SK-N-SH (cell line): ENCODE results near the gene FHDC1. TPM values are rescaled to one million over a fixed set of nuclear protein-coding genes. Genes with fewer than 3 reads are reported as not detected.

ENCODE experiments used
- CTCF ChIA-PET: fragments of 300-600, 350-600 bp; formaldehyde crosslinking; extraction: SDS; loops from one replicate; lab custom pipeline; 2021; lab: Yijun Ruan, JAX
- POLR2A ChIA-PET: fragments of 350-600 bp; sonication (Branson Sonifier 250); formaldehyde crosslinking; extraction: SDS; loops from one replicate; lab custom pipeline; 2020; ENCODE audit warnings: antibody characterized with exemption, inconsistent platforms; lab: Yijun Ruan, JAX
- DNase-seq: peaks from one replicate; pipeline ENCODE4 v3.0.0; 2012
- H2AFZ ChIP-seq: fragments of 200-600 bp; sonication (generic); 2 replicates; pipeline ENCODE4 v1.8.1; 2016; ENCODE audit warnings: antibody characterized with exemption, mild to moderate bottlenecking, low read depth
- H3F3A ChIP-seq: fragments of 200-600 bp; sonication (generic); replicated peaks from 2 replicates; pipeline ENCODE3; 2016; ENCODE audit warnings: antibody characterized with exemption, mild to moderate bottlenecking; ENCODE audit not compliant: insufficient read depth
- H3K27ac ChIP-seq, 2 experiments: fragments of 200-500 bp in 1 of 2; fragments of 200-600 bp in 1 of 2; sonication (Bioruptor generic) in 1 of 2; sonication (generic), shearing (Covaris generic) in 1 of 2; 2 replicates each; pipeline versions ENCODE4 v1.5.1 to v1.6.1; 2014 to 2016; ENCODE audit warnings: low read depth in 2 of 2, inconsistent platforms in 1 of 2, low read length in 1 of 2, mild to moderate bottlenecking in 1 of 2, mixed read lengths in 1 of 2
- H3K27me3 ChIP-seq: fragments of 200-600 bp; sonication (generic), shearing (Covaris generic); 2 replicates; pipeline ENCODE4 v1.6.1; 2016; ENCODE audit warnings: mixed run types; ENCODE audit not compliant: insufficient read depth
- H3K36me3 ChIP-seq, 2 experiments: fragments of 200-500 bp in 1 of 2; fragments of 200-600 bp in 1 of 2; sonication (Bioruptor generic) in 1 of 2; sonication (generic) in 1 of 2; replicated peaks in 1 of 2; 2 replicates each; pipeline versions ENCODE3 to v1.5.1; 2014 to 2016; ENCODE audit warnings: low read length in 1 of 2, mild to moderate bottlenecking in 1 of 2; ENCODE audit not compliant: insufficient read depth in 2 of 2, control insufficient read depth in 1 of 2
- H3K4me1 ChIP-seq, 2 experiments: fragments of 200-500 bp in 1 of 2; fragments of 200-600 bp in 1 of 2; sonication (Bioruptor generic) in 1 of 2; sonication (generic), shearing (Covaris generic) in 1 of 2; 2 replicates each; pipeline versions ENCODE4 v1.5.1 to v1.6.1; 2014 to 2016; ENCODE audit warnings: low read depth in 1 of 2, low read length in 1 of 2, mixed run types in 1 of 2; ENCODE audit not compliant: insufficient read depth in 2 of 2, control insufficient read depth in 1 of 2
- H3K4me2 ChIP-seq: fragments of 200-600 bp; sonication (generic), shearing (Covaris generic); 2 replicates; pipeline ENCODE4 v1.6.1; 2017; ENCODE audit warnings: mixed run types
- H3K4me3 ChIP-seq, 2 experiments: fragments of 200-500 bp in 1 of 2; fragments of 200-600 bp in 1 of 2; sonication (Bioruptor generic) in 1 of 2; sonication (generic), shearing (Covaris generic) in 1 of 2; 2 replicates each; pipeline versions ENCODE4 v1.5.1 to v1.8.1; 2014 to 2016; ENCODE audit warnings: low read depth in 2 of 2, inconsistent platforms in 1 of 2, low read length in 1 of 2, mild to moderate bottlenecking in 1 of 2, mixed read lengths in 1 of 2, moderate library complexity in 1 of 2
- H3K79me2 ChIP-seq: fragments of 200-600 bp; sonication (generic); 2 replicates; pipeline ENCODE4 v1.8.1; 2017; ENCODE audit warnings: mild to moderate bottlenecking; ENCODE audit not compliant: insufficient read depth
- H3K9ac ChIP-seq: fragments of 200-600 bp; sonication (generic); 2 replicates; pipeline ENCODE4 v1.6.1; 2017; ENCODE audit warnings: mixed run types
- H3K9me2 ChIP-seq: fragments of 200-600 bp; sonication (generic); 2 replicates; pipeline ENCODE4 v1.6.1; 2017; ENCODE audit warnings: mixed run types
- H3K9me3 ChIP-seq: fragments of 200-600 bp; sonication (generic); 2 replicates; pipeline ENCODE4 v1.6.1; 2017; ENCODE audit warnings: mixed run types, mild to moderate bottlenecking, moderate library complexity
- H4K20me1 ChIP-seq: fragments of 200-600 bp; sonication (generic); 2 replicates; pipeline ENCODE4 v1.6.1; 2017; ENCODE audit warnings: mild to moderate bottlenecking, mixed run types; ENCODE audit not compliant: insufficient read depth
- CHD2 ChIP-seq: fragments of 150-350 bp; IDR thresholded peaks from 2 replicates; pipeline ENCODE4 v1.6.1; 2018; ENCODE audit warnings: low read length; ENCODE audit not compliant: partially characterized antibody
- EP300 ChIP-seq, 2 experiments: IDR thresholded peaks; 2 replicates each; pipeline versions ENCODE4 v1.4.0 to v1.6.1; 2012; ENCODE audit warnings: borderline replicate concordance in 1 of 2, low read depth in 1 of 2, low read length in 1 of 2
- FOXM1 ChIP-seq: IDR thresholded peaks from 2 replicates; pipeline ENCODE4 v1.4.0; 2012; ENCODE audit warnings: low read depth, mild to moderate bottlenecking
- GABPA ChIP-seq: IDR thresholded peaks from 2 replicates; pipeline ENCODE4 v1.4.0; 2012; ENCODE audit warnings: low read depth, mild to moderate bottlenecking
- GATA2 ChIP-seq: sonication (generic); formaldehyde crosslinking; IDR thresholded peaks from 2 replicates; pipeline ENCODE4 v1.5.0; 2020; ENCODE audit warnings: mild to moderate bottlenecking, missing genetic modification reagents
- JUND ChIP-seq: IDR thresholded peaks from 2 replicates; pipeline ENCODE4 v1.4.0; 2012
- NFIC ChIP-seq: IDR thresholded peaks from 2 replicates; pipeline ENCODE4 v1.4.0; 2012; ENCODE audit warnings: borderline replicate concordance
- NRF1 ChIP-seq: IDR thresholded peaks from 2 replicates; pipeline ENCODE4 v1.6.1; 2012; ENCODE audit warnings: low read depth, mild to moderate bottlenecking, low read length
- RCOR1 ChIP-seq: fragments of 150-350 bp; IDR thresholded peaks from 2 replicates; pipeline ENCODE4 v1.6.1; 2017; ENCODE audit warnings: antibody characterized with exemption, low read length
- SIN3A ChIP-seq: IDR thresholded peaks from 2 replicates; pipeline ENCODE4 v1.6.1; 2012; ENCODE audit warnings: low read depth, mild to moderate bottlenecking, low read length, moderate library complexity, borderline replicate concordance
- TAF1 ChIP-seq: IDR thresholded peaks from 2 replicates; pipeline ENCODE4 v1.6.1; 2012; ENCODE audit warnings: low read depth, mild to moderate bottlenecking, low read length, moderate library complexity, borderline replicate concordance
- WGBS: methylation state at CpG from one replicate; pipeline ENCODE4 v1.1.6; 2017; ENCODE audit warnings: low lambda C conversion rate; 5-methylcytosine and 5-hydroxymethylcytosine counted together
- polyA plus RNA-seq, 3 experiments: library from polyadenylated mRNA; depleted of rRNA; stranded (reverse); fragments of >200 nt; gene quantifications; 2 replicates each; pipeline ENCODE4 v1.2.3, GENCODE V29; 2012
- TF ChIP-seq, protein P1 (sequence below): IDR thresholded peaks from 2 replicates; pipeline ENCODE4; 2012
- TF ChIP-seq, protein P2 (sequence below): fragments of 150-350 bp; IDR thresholded peaks from 2 replicates; pipeline ENCODE4 v1.6.1; 2017; ENCODE audit warnings: antibody characterized with exemption, low read length, low read depth, borderline replicate concordance
- TF ChIP-seq, protein P3 (sequence below): IDR thresholded peaks from 2 replicates; pipeline ENCODE4 v1.4.0; 2012; ENCODE audit warnings: low read depth, borderline replicate concordance
- TF ChIP-seq, protein P4 (sequence below): fragments of 200-600 bp; sonication (generic); IDR thresholded peaks from 2 replicates; pipeline ENCODE4 v1.6.1; 2017; ENCODE audit warnings: antibody characterized with exemption, mild to moderate bottlenecking, moderate library complexity
- TF ChIP-seq, protein P5 (sequence below): IDR thresholded peaks from 2 replicates; pipeline ENCODE4 v1.4.0; 2012; ENCODE audit warnings: low read depth, borderline replicate concordance
- TF ChIP-seq, protein P6 (sequence below): IDR thresholded peaks from 2 replicates; pipeline ENCODE4 v1.6.1; 2012; ENCODE audit warnings: mild to moderate bottlenecking, low read depth, low read length, moderate library complexity

FHDC1 gene
- polyA plus RNA-seq, 1 of the 3 experiments (the other 2 are of a cell fraction) = 0.02 TPM

DNA sequence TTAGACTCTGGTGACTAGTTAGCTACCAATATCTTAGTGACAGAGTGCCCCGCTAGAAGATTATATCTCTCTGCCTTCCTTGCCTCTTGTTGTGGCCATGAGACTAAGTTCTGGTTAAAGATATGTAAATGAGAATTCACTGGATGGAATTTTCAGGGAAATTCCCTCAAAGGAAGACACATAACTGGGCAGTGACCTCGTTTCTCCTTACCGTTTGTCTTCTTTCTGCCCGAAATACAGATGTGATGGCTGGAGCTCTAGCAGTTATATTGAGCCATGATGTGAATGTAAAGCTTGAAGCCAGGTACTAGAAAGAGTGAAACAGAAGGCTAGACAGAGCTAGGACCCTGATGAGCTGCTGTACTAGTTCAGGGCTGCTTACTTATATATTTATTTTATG is 80.5 kb downstream of the FHDC1 start (continued):
- TF ChIP-seq EP300 (IDR thresholded peaks at IDR 0.05; ENCODE audit: borderline replicate concordance in 1 of 2, low read depth in 1 of 2, low read length in 1 of 2) (no peak), FOXM1 (no peak), TAF1 (no peak), GATA2 (CRISPR knock-in tag) (no peak), JUND (no peak), GABPA (no peak), SIN3A (no peak)
- TF ChIP-seq, protein P1, sequence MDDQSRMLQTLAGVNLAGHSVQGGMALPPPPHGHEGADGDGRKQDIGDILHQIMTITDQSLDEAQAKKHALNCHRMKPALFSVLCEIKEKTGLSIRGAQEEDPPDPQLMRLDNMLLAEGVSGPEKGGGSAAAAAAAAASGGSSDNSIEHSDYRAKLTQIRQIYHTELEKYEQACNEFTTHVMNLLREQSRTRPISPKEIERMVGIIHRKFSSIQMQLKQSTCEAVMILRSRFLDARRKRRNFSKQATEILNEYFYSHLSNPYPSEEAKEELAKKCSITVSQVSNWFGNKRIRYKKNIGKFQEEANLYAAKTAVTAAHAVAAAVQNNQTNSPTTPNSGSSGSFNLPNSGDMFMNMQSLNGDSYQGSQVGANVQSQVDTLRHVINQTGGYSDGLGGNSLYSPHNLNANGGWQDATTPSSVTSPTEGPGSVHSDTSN = no peak
- TF ChIP-seq, protein P2, sequence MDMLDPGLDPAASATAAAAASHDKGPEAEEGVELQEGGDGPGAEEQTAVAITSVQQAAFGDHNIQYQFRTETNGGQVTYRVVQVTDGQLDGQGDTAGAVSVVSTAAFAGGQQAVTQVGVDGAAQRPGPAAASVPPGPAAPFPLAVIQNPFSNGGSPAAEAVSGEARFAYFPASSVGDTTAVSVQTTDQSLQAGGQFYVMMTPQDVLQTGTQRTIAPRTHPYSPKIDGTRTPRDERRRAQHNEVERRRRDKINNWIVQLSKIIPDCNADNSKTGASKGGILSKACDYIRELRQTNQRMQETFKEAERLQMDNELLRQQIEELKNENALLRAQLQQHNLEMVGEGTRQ = no peak

DNA sequence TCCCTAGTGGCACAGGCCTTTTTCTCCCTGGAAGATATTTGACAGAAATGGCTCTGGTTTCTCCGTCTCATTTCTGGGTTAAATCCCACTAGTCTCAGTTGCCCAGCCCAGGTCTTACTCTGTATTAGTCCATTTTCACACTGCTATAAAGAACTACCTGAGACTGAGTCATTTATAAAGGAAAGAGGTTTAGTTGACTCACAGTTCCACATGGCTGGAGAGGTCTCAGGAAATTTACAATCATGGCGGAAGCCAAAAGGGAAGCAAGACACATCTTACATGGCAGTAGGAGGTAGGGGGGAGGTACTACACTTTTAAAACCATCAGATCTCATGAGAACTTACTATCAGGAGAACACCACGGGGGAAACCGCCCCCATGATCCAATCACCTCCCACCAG is 81.9 kb downstream of the FHDC1 start:
- Histone ChIP-seq H2AFZ (no peak overlapping the region), H3F3A (no peaks in the 10 kb centered on the region), H4K20me1 (no peaks in the 10 kb centered on the region), H3K79me2 (no peaks in the 10 kb centered on the region), H3K4me1 (no peaks in the 10 kb centered on the region; a peak in 1 of 4 replicates), H3K27me3 (no peaks in the 10 kb centered on the region), H3K36me3 (no peaks in the 10 kb centered on the region), H3K4me2 (no peak overlapping the region), H3K9me2 (no peaks in the 10 kb centered on the region), H3K9me3 (no peaks in the 10 kb centered on the region), H3K9ac (no peak overlapping the region), H3K4me3 (no peak overlapping the region), H3K27ac (no peak overlapping the region)
- ChIA-PET POLR2A (no interaction called here), CTCF (no interaction called here)
- DNase-seq = no peak
- WGBS = 79% methylated on average over 4 of the region's 4 CpGs
- TF ChIP-seq, protein P1 = no peak
- TF ChIP-seq NFIC = no peak
- no peak for TF ChIP-seq EP300 (IDR thresholded peaks at IDR 0.05; ENCODE audit: borderline replicate concordance in 1 of 2, low read depth in 1 of 2, low read length in 1 of 2)
- no peak for TF ChIP-seq NRF1
- TF ChIP-seq CHD2 = no peak
- no peak for TF ChIP-seq RCOR1
- TF ChIP-seq GATA2 (CRISPR knock-in tag) = no peak
- TF ChIP-seq, protein P3, sequence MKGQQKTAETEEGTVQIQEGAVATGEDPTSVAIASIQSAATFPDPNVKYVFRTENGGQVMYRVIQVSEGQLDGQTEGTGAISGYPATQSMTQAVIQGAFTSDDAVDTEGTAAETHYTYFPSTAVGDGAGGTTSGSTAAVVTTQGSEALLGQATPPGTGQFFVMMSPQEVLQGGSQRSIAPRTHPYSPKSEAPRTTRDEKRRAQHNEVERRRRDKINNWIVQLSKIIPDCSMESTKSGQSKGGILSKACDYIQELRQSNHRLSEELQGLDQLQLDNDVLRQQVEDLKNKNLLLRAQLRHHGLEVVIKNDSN = no peak
- no peak for TF ChIP-seq FOXM1
- TF ChIP-seq, protein P4, sequence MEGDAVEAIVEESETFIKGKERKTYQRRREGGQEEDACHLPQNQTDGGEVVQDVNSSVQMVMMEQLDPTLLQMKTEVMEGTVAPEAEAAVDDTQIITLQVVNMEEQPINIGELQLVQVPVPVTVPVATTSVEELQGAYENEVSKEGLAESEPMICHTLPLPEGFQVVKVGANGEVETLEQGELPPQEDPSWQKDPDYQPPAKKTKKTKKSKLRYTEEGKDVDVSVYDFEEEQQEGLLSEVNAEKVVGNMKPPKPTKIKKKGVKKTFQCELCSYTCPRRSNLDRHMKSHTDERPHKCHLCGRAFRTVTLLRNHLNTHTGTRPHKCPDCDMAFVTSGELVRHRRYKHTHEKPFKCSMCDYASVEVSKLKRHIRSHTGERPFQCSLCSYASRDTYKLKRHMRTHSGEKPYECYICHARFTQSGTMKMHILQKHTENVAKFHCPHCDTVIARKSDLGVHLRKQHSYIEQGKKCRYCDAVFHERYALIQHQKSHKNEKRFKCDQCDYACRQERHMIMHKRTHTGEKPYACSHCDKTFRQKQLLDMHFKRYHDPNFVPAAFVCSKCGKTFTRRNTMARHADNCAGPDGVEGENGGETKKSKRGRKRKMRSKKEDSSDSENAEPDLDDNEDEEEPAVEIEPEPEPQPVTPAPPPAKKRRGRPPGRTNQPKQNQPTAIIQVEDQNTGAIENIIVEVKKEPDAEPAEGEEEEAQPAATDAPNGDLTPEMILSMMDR = no peak
- TF ChIP-seq, protein P5, sequence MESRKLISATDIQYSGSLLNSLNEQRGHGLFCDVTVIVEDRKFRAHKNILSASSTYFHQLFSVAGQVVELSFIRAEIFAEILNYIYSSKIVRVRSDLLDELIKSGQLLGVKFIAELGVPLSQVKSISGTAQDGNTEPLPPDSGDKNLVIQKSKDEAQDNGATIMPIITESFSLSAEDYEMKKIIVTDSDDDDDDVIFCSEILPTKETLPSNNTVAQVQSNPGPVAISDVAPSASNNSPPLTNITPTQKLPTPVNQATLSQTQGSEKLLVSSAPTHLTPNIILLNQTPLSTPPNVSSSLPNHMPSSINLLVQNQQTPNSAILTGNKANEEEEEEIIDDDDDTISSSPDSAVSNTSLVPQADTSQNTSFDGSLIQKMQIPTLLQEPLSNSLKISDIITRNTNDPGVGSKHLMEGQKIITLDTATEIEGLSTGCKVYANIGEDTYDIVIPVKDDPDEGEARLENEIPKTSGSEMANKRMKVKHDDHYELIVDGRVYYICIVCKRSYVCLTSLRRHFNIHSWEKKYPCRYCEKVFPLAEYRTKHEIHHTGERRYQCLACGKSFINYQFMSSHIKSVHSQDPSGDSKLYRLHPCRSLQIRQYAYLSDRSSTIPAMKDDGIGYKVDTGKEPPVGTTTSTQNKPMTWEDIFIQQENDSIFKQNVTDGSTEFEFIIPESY = no peak
- TF ChIP-seq, protein P6, sequence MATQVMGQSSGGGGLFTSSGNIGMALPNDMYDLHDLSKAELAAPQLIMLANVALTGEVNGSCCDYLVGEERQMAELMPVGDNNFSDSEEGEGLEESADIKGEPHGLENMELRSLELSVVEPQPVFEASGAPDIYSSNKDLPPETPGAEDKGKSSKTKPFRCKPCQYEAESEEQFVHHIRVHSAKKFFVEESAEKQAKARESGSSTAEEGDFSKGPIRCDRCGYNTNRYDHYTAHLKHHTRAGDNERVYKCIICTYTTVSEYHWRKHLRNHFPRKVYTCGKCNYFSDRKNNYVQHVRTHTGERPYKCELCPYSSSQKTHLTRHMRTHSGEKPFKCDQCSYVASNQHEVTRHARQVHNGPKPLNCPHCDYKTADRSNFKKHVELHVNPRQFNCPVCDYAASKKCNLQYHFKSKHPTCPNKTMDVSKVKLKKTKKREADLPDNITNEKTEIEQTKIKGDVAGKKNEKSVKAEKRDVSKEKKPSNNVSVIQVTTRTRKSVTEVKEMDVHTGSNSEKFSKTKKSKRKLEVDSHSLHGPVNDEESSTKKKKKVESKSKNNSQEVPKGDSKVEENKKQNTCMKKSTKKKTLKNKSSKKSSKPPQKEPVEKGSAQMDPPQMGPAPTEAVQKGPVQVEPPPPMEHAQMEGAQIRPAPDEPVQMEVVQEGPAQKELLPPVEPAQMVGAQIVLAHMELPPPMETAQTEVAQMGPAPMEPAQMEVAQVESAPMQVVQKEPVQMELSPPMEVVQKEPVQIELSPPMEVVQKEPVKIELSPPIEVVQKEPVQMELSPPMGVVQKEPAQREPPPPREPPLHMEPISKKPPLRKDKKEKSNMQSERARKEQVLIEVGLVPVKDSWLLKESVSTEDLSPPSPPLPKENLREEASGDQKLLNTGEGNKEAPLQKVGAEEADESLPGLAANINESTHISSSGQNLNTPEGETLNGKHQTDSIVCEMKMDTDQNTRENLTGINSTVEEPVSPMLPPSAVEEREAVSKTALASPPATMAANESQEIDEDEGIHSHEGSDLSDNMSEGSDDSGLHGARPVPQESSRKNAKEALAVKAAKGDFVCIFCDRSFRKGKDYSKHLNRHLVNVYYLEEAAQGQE = no peak
- TF ChIP-seq, protein P2 = no peak
